ENCODE results near the gene ETV5.

The ETV5 gene

GRCh38 chr3:186053954-186054791 lies 54.7 kb downstream of the ETV5 start:
- Histone ChIP-seq H3K9ac (ENCODE audit: low read depth, low read length) (no peak overlapping the region), H3K4me3 (ENCODE audit: low read depth, low read length) (no peak overlapping the region), H3K9me3 (ENCODE audit: control insufficient read depth, insufficient read depth, low read length) (no peaks in the 10 kb centered on the region), H3K36me3 (ENCODE audit: control insufficient read depth, insufficient read depth, low read length) (no peaks in the 10 kb centered on the region), H3K4me1 (ENCODE audit: control insufficient read depth, insufficient read depth, low read length) (peaks cover 12% of the 10 kb centered on the region), H3K27me3 (ENCODE audit: control insufficient read depth, insufficient read depth, low read length) (no peaks in the 10 kb centered on the region)

GRCh38 chr3:186052096-186052840 lies 56.6 kb downstream of the ETV5 start:
- H3K27me3 ChIP-seq (ENCODE audit: control insufficient read depth, insufficient read depth, low read length): no peaks in the 10 kb centered on the region
- H3K36me3 ChIP-seq (ENCODE audit: control insufficient read depth, insufficient read depth, low read length): no peaks in the 10 kb centered on the region
- no peaks in the 10 kb centered on the region for H3K9me3 ChIP-seq (ENCODE audit: control insufficient read depth, insufficient read depth, low read length)
- no peak overlapping the region for H3K9ac ChIP-seq (ENCODE audit: low read depth, low read length)
- H3K4me3 ChIP-seq (ENCODE audit: low read depth, low read length): no peak overlapping the region
- peaks cover 4% of the 10 kb centered on the region for H3K4me1 ChIP-seq (ENCODE audit: control insufficient read depth, insufficient read depth, low read length)

GRCh38 chr3:186049001-186049400 lies 59.9 kb downstream of the ETV5 start:
- Histone ChIP-seq H3K36me3 (ENCODE audit: control insufficient read depth, insufficient read depth, low read length) (peaks cover 2% of the 10 kb centered on the region), H3K27me3 (ENCODE audit: control insufficient read depth, insufficient read depth, low read length) (no peaks in the 10 kb centered on the region), H3K4me1 (ENCODE audit: control insufficient read depth, insufficient read depth, low read length) (peaks cover 3% of the 10 kb centered on the region), H3K4me3 (ENCODE audit: low read depth, low read length) (no peak overlapping the region), H3K9ac (ENCODE audit: low read depth, low read length) (no peak overlapping the region), H3K9me3 (ENCODE audit: control insufficient read depth, insufficient read depth, low read length) (no peaks in the 10 kb centered on the region)

GRCh38 chr3:186048119-186048518 lies 60.8 kb downstream of the ETV5 start:
- Histone ChIP-seq H3K9ac (ENCODE audit: low read depth, low read length) (no peak overlapping the region), H3K4me3 (ENCODE audit: low read depth, low read length) (no peak overlapping the region), H3K9me3 (ENCODE audit: control insufficient read depth, insufficient read depth, low read length) (no peaks in the 10 kb centered on the region), H3K4me1 (ENCODE audit: control insufficient read depth, insufficient read depth, low read length) (peaks cover 3% of the 10 kb centered on the region), H3K36me3 (ENCODE audit: control insufficient read depth, insufficient read depth, low read length) (peaks cover 2% of the 10 kb centered on the region), H3K27me3 (ENCODE audit: control insufficient read depth, insufficient read depth, low read length) (no peaks in the 10 kb centered on the region)

GRCh38 chr3:186046838-186047237 lies 62.1 kb downstream of the ETV5 start:
- peaks cover 2% of the 10 kb centered on the region for H3K36me3 ChIP-seq (ENCODE audit: control insufficient read depth, insufficient read depth, low read length)
- H3K27me3 ChIP-seq (ENCODE audit: control insufficient read depth, insufficient read depth, low read length): no peaks in the 10 kb centered on the region
- H3K9me3 ChIP-seq (ENCODE audit: control insufficient read depth, insufficient read depth, low read length): no peaks in the 10 kb centered on the region
- no peak overlapping the region for H3K9ac ChIP-seq (ENCODE audit: low read depth, low read length)
- no peak overlapping the region for H3K4me3 ChIP-seq (ENCODE audit: low read depth, low read length)
- peaks cover 3% of the 10 kb centered on the region for H3K4me1 ChIP-seq (ENCODE audit: control insufficient read depth, insufficient read depth, low read length)

GRCh38 chr3:186044968-186045367 lies 63.9 kb downstream of the ETV5 start:
- Histone ChIP-seq H3K9ac (ENCODE audit: low read depth, low read length) (peak overlapping the region; percentile 18), H3K36me3 (ENCODE audit: control insufficient read depth, insufficient read depth, low read length) (peaks cover 2% of the 10 kb centered on the region), H3K4me3 (ENCODE audit: low read depth, low read length) (no peak overlapping the region), H3K27me3 (ENCODE audit: control insufficient read depth, insufficient read depth, low read length) (no peaks in the 10 kb centered on the region), H3K9me3 (ENCODE audit: control insufficient read depth, insufficient read depth, low read length) (no peaks in the 10 kb centered on the region), H3K4me1 (ENCODE audit: control insufficient read depth, insufficient read depth, low read length) (peaks cover 3% of the 10 kb centered on the region)

- H3K4me3 ChIP-seq (ENCODE audit: low read depth, low read length): no peak overlapping the region
- H3K9me3 ChIP-seq (ENCODE audit: control insufficient read depth, insufficient read depth, low read length): no peaks in the 10 kb centered on the region
- peaks cover 3% of the 10 kb centered on the region for H3K4me1 ChIP-seq (ENCODE audit: control insufficient read depth, insufficient read depth, low read length)
Measured at GRCh38 chr3:186044427-186044826, 64.5 kb downstream of the ETV5 start.

GRCh38 chr3:186042521-186043202 lies 66.2 kb downstream of the ETV5 start:
- no peak overlapping the region for H3K4me3 ChIP-seq (ENCODE audit: low read depth, low read length)
- H3K9ac ChIP-seq (ENCODE audit: low read depth, low read length): no peak overlapping the region
- H3K27me3 ChIP-seq (ENCODE audit: control insufficient read depth, insufficient read depth, low read length): no peaks in the 10 kb centered on the region
- peaks cover 3% of the 10 kb centered on the region for H3K4me1 ChIP-seq (ENCODE audit: control insufficient read depth, insufficient read depth, low read length)
- peaks cover 2% of the 10 kb centered on the region for H3K36me3 ChIP-seq (ENCODE audit: control insufficient read depth, insufficient read depth, low read length)
- no peaks in the 10 kb centered on the region for H3K9me3 ChIP-seq (ENCODE audit: control insufficient read depth, insufficient read depth, low read length)

More at GRCh38 chr3:186044427-186044826, 64.5 kb downstream of the ETV5 start:
- no peaks in the 10 kb centered on the region for H3K27me3 ChIP-seq (ENCODE audit: control insufficient read depth, insufficient read depth, low read length)
- peaks cover 2% of the 10 kb centered on the region for H3K36me3 ChIP-seq (ENCODE audit: control insufficient read depth, insufficient read depth, low read length)
- no peak overlapping the region for H3K9ac ChIP-seq (ENCODE audit: low read depth, low read length)

GRCh38 chr3:186042036-186042435 lies 66.9 kb downstream of the ETV5 start:
- Histone ChIP-seq H3K4me1 (ENCODE audit: control insufficient read depth, insufficient read depth, low read length) (peaks cover 3% of the 10 kb centered on the region), H3K9ac (ENCODE audit: low read depth, low read length) (no peak overlapping the region), H3K36me3 (ENCODE audit: control insufficient read depth, insufficient read depth, low read length) (peaks cover 2% of the 10 kb centered on the region), H3K9me3 (ENCODE audit: control insufficient read depth, insufficient read depth, low read length) (no peaks in the 10 kb centered on the region), H3K4me3 (ENCODE audit: low read depth, low read length) (no peak overlapping the region), H3K27me3 (ENCODE audit: control insufficient read depth, insufficient read depth, low read length) (no peaks in the 10 kb centered on the region)

GRCh38 chr3:186038360-186038759 lies 70.5 kb downstream of the ETV5 start:
- H3K36me3 ChIP-seq (ENCODE audit: control insufficient read depth, insufficient read depth, low read length): no peaks in the 10 kb centered on the region
- H3K9me3 ChIP-seq (ENCODE audit: control insufficient read depth, insufficient read depth, low read length): no peaks in the 10 kb centered on the region
- no peak overlapping the region for H3K9ac ChIP-seq (ENCODE audit: low read depth, low read length)
- no peaks in the 10 kb centered on the region for H3K27me3 ChIP-seq (ENCODE audit: control insufficient read depth, insufficient read depth, low read length)
- H3K4me1 ChIP-seq (ENCODE audit: control insufficient read depth, insufficient read depth, low read length): no peaks in the 10 kb centered on the region
- no peak overlapping the region for H3K4me3 ChIP-seq (ENCODE audit: low read depth, low read length)

GRCh38 chr3:186035277-186035676 lies 73.6 kb downstream of the ETV5 start:
- Histone ChIP-seq H3K4me1 (ENCODE audit: control insufficient read depth, insufficient read depth, low read length) (no peaks in the 10 kb centered on the region), H3K36me3 (ENCODE audit: control insufficient read depth, insufficient read depth, low read length) (no peaks in the 10 kb centered on the region), H3K4me3 (ENCODE audit: low read depth, low read length) (no peak overlapping the region), H3K9ac (ENCODE audit: low read depth, low read length) (no peak overlapping the region), H3K9me3 (ENCODE audit: control insufficient read depth, insufficient read depth, low read length) (no peaks in the 10 kb centered on the region), H3K27me3 (ENCODE audit: control insufficient read depth, insufficient read depth, low read length) (no peaks in the 10 kb centered on the region)

Data from iPS-15b (cell line).